Esophagus squamous epithelium (tissue), 4 donors: ENCODE results near the gene WDR70.

ENCODE experiments used
- POLR2A ChIP-seq, 4 donors: fragments of 450-650 bp; IDR thresholded peaks; one replicate each; pipeline ENCODE4 v1.6.1; 2017; ENCODE audit warnings: antibody characterized with exemption in 4 of 4, mild to moderate bottlenecking in 4 of 4, moderate library complexity in 3 of 4
- TF ChIP-seq, protein P1 (sequence below), 6 experiments: fragments of 450-650 bp in 4 of 6; fragments of 200-600 bp in 2 of 6; sonication (generic) in 2 of 6; IDR thresholded peaks; one replicate each; pipeline ENCODE4 v1.5.1; 2016 to 2019; ENCODE audit warnings: antibody characterized with exemption in 6 of 6, mild to moderate bottlenecking in 4 of 6, moderate library complexity in 4 of 6

DNA sequence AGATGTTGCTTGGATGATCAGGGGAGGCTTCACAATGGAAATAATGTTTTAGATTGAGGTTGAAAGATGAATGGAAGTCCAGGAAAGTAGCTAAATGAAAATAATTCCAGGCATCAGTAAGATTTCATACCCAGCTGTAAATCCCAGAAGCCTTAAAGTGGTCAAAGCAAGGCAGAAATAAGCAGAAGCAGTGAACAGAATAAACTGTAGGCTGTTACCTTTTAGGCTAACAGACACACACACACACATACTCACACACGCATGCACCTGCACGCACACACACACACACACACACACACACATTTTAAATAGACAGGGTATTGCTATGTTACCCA, 175.3 kb downstream of the WDR70 start:
- TF ChIP-seq, protein P1, sequence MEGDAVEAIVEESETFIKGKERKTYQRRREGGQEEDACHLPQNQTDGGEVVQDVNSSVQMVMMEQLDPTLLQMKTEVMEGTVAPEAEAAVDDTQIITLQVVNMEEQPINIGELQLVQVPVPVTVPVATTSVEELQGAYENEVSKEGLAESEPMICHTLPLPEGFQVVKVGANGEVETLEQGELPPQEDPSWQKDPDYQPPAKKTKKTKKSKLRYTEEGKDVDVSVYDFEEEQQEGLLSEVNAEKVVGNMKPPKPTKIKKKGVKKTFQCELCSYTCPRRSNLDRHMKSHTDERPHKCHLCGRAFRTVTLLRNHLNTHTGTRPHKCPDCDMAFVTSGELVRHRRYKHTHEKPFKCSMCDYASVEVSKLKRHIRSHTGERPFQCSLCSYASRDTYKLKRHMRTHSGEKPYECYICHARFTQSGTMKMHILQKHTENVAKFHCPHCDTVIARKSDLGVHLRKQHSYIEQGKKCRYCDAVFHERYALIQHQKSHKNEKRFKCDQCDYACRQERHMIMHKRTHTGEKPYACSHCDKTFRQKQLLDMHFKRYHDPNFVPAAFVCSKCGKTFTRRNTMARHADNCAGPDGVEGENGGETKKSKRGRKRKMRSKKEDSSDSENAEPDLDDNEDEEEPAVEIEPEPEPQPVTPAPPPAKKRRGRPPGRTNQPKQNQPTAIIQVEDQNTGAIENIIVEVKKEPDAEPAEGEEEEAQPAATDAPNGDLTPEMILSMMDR (IDR thresholded peaks at IDR 0.05), result no peak
- no peak for TF ChIP-seq POLR2A (IDR thresholded peaks at IDR 0.05)
